ENCODE data around the gene MYH7. TPM values are rescaled to one million over a fixed set of nuclear protein-coding genes. Genes with fewer than 3 reads are reported as not detected.
"Not testable (repeated sequence)": the region's sequence is repeated elsewhere in the genome, so short reads cannot be mapped to it uniquely, and the experiment has no call there.

The MYH7 gene
- polyA plus RNA-seq, 12 donors = 205 to 1,002 (median 674) TPM

- DNase-seq = no peak
These were observed 46.1 kb downstream of the MYH7 start for GRCh38 chr14:23389396-23389795.

- DNase-seq = no peak
These were observed 46.5 kb downstream of the MYH7 start for GRCh38 chr14:23388996-23389395.

GRCh38 chr14:23387916-23388882 lies 47.3 kb downstream of the MYH7 start:
- no peak for DNase-seq

DNA sequence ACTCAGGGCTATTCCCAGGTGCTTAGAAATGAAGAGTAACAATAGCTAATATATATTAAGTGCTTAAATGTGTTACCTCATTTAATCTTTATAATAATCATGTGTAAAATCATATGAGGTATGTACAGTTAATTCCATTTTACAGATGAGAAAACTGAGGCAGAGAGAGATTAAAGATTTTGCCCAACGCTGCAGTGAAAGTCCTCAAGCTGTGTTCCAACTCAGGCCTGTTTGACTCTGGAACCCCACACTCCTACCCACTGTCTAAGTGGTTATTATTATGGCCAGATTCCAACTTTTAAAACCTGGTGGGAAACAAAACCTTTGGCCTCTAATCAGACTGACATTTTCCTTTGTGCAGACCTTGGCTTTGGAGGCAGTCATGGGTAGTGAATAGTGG lies 48.5 kb downstream of the MYH7 start:
- DNase-seq = no peak

- DNase-seq = not testable (repeated sequence)
These were observed 49.2 kb downstream of the MYH7 start for GRCh38 chr14:23386266-23386657.

GRCh38 chr14:23385642-23386265 lies 49.7 kb downstream of the MYH7 start:
- DNase-seq = no peak

GRCh38 chr14:23385244-23385641 lies 50.2 kb downstream of the MYH7 start:
- DNase-seq = no peak

DNA sequence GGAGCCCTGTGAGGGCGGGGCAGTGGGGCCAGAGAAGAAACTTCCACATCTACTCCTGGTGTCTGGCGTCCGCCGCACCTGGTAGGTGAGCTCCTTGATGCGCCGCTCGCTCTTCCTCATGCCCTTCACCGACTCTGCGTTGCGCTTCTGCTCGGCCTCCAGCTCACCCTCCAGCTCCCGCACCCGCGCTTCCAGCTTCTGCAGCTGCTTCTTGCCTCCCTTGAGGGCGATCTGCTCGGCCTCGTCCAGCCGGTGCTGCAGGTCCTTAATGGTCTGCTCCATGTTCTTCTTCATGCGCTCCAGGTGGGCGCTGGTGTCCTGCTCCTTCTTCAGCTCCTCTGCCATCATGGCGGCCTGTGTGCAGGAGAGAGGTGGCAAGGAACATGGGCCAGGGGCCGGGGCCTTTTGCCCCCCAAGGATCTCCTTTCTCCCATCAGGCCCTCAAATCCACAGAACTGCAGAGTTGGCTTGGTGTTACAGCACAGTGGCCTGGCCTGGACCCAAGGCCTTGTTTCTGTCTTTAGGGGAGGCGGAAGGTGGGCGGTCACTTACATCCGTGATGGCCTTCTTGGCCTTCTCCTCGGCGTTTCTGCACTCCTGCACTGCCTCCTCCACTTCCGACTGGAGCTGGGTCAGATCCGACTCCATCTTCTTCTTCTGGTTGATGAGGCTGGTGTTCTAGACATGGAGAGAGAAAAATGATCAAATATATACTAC lies 50.9 kb downstream of the MYH7 start:
- DNase-seq = no peak

DNA sequence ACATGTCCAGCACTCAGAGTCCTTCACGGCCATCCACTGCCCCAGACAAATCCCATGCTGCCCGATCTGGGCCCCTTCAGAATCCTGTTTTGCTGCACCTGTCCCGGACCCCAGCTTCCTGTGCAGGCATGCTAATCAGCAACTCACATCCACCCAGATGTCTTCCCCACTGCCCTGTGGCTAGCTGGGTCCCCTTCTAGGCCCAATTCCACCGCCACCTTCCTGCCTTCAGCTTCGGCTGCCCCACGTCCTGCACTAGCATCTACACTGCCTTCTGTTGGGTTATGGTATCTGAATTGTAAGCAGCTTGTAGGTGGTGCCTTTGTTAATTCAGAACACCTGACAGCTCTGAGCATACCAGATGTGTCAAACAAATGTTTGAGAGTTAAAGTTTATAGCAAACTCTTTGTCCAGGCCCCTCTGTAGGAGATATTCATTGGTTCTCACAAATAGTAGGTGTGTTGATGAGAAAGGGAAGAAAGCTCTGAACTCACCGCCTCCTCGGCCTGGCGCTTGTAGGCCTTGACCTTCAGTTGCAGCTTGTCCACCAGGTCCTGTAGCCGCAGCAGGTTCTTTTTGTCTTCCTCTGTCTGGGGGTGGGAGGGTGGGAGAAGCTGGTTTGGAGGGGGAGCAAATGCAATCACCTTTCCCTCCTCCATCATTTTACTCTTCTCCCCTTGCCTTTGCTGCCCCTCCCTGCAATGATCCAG lies 52.6 kb downstream of the MYH7 start:
- no peak for DNase-seq

DNA sequence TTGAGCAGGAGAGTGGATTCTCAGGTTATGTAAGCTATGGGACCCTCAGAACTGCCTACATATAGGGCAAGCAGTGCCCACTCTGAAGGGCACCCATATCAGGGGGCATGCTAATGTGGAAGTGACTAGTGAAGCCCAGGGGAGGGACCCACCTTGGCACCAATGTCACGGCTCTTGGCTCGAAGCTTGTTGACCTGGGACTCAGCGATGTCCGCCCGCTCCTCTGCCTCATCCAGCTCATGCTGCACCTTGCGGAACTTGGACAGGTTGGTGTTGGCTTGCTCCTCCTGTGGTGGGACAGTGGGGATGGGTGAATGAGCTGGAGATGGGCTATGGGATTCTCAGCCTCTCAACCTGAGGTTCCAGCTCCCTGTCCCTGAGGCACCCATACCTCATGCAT lies 53.2 kb downstream of the MYH7 start:
- DNase-seq = no peak

DNA sequence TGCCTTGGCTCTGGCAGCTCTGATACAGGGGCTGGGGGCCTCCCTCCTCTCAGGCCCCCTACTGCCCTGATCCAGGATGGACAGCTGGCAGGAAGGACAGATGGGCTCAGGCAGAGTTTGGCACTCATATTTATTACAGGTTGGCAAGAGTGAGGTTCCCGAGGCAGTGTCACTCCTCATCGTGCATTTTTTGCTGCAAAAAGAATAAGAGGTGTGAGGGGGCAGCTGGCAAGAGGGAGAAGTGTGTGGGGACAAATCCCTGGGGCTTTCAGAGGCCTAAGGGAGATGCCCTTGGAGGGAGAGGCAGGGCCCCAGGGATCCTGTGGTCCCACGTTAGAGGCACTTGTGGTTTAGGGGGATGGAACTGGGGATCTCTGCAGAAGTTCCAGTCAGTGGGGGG lies 53.6 kb downstream of the MYH7 start:
- no peak for DNase-seq

- DNase-seq = no peak
These were observed 54.5 kb downstream of the MYH7 start for GRCh38 chr14:23380976-23381375.

GRCh38 chr14:23380197-23380914 lies 55.1 kb downstream of the MYH7 start:
- no peak for DNase-seq

GRCh38 chr14:23379366-23380196 lies 55.9 kb downstream of the MYH7 start:
- DNase-seq = peak; percentile 27

DNA sequence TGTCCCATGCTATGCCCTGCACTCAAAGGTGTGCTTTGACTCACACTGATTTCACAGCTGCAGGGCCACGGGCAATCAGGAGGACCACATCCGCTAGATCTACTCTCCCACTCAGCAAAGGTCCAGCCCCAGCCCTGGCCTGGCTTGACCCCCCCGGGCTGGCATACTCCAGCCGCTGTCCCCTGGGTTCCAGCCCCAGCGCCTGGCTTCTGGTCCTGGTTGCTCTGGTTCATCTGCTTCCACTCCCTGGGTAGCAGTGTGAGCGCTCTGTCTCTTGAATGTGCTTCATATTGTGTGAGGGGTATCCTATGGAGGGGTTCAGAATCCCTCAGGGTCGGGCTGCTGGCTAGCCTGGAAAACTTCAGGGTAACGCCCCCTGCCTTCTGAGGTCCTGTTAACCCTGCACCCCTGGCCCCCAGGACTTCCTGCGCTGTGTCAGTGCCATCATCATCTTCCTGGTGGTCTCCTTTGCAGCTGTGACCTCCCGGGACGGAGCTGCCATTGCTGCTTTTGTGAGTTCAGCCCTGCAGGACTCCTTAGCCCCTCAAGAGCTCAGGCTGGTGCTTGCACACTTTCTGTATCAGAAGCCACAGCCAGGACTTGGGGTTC lies 56.7 kb downstream of the MYH7 start:
- no peak for DNase-seq

DNA sequence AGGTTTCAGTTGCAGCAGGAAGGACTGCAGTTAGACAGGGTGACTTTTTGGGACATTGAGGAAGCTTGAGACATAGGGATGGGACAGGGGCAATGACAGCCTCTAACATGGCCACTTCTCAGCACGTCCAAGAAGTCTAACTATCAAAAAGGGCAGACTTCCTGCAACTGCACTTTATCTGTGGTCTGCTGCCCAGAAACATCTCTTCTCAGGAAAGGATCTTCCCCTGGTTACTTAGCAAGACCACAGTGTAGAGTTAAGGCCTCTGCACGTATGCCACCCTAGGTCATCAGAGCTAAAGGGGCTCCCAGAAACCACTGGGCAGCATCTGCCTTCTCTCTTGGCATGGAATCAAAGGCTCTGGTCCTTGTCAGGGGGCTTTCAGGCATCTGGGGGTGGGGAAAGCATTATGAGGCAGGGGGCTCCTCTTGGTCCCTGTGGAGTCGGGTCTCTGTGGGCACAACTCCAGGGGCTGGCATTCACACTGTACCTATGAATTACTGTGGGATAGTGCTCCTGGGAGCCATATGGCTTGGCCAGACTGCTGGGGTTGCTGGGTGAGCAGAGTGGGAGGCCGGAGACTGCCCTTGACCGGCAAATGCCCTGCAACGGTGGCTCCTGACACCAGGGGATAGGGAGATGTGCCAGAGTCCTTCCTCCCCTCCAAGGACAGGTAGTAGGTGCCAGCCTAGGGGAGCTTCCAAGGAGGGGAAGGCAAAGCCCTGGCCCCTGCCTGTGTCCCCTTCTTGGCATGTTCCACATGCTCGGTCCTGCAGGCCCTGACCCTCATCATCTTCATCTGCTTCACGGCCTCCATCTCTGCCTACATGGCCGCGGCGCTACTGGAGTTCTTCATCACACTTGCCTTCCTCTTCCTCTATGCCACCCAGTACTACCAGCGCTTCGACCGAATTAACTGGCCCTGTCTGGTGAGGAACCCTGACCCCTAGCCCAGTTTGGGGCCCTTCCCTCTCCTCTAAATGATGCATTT lies 57.6 kb downstream of the MYH7 start:
- DNase-seq = no peak

- no peak for DNase-seq
These were observed 58.3 kb downstream of the MYH7 start for GRCh38 chr14:23377198-23377550.

- peak; percentile 31 for DNase-seq
These were observed 58.8 kb downstream of the MYH7 start, which contains the start of gene CMTM5 for GRCh38 chr14:23376482-23377197. Gene CMTM5, plus strand, starts transcription at chr14:23377046. Its CDS starts 206 bp downstream, at chr14:23377252.
